Measurements from ENCODE around the gene LDB3.

LDB3 gene

GRCh38 chr10:86653379-86653778, 14.9 kb upstream of the LDB3 start:
- H3K27me3 ChIP-seq (ENCODE audit: insufficient read depth, low read length), result 0 out of 2 replicates have a peak, but pooled peaks cover 3% of the 10 kb centered on the region
- H3K27ac ChIP-seq (ENCODE audit: low read depth, low read length, poor library complexity, severe bottlenecking), result no peak overlapping the region
- H3F3A ChIP-seq (ENCODE audit: insufficient read depth, low read length), result no peaks in the 10 kb centered on the region
- no peak overlapping the region for H2AFZ ChIP-seq (ENCODE audit: low read length)
- no peaks in the 10 kb centered on the region for H3K4me1 ChIP-seq (ENCODE audit: insufficient read depth, low read length, severe bottlenecking)
- no peaks in the 10 kb centered on the region for H3K79me2 ChIP-seq (ENCODE audit: insufficient read depth, low read length)
- no peaks in the 10 kb centered on the region for H3K9me3 ChIP-seq (ENCODE audit: low read length)
- H3K36me3 ChIP-seq (ENCODE audit: insufficient read depth, low read length), result no peaks in the 10 kb centered on the region
- no peaks in the 10 kb centered on the region for H3K9me2 ChIP-seq (ENCODE audit: low read depth, low read length)
- H4K20me1 ChIP-seq (ENCODE audit: insufficient read depth, low read length), result no peaks in the 10 kb centered on the region
- H3K9ac ChIP-seq (ENCODE audit: low read length), result no peak overlapping the region
- H3K4me2 ChIP-seq (ENCODE audit: low read length), result no peak overlapping the region
- no peak overlapping the region for H3K4me3 ChIP-seq (ENCODE audit: low read depth, low read length, poor library complexity, severe bottlenecking)
- TF ChIP-seq CTCF (IDR thresholded peaks at IDR 0.05; ENCODE audit: low read length) (no peak), EZH2 (IDR thresholded peaks at IDR 0.05; ENCODE audit: borderline replicate concordance, low read length) (no peak)

GRCh38 chr10:86653987-86654386, 14.3 kb upstream of the LDB3 start:
- Histone ChIP-seq H3K79me2 (ENCODE audit: insufficient read depth, low read length) (no peaks in the 10 kb centered on the region), H3K9ac (ENCODE audit: low read length) (no peak overlapping the region), H3K4me3 (ENCODE audit: low read depth, low read length, poor library complexity, severe bottlenecking) (no peak overlapping the region), H3K9me2 (ENCODE audit: low read depth, low read length) (no peaks in the 10 kb centered on the region), H2AFZ (ENCODE audit: low read length) (no peak overlapping the region), H3K36me3 (ENCODE audit: insufficient read depth, low read length) (no peaks in the 10 kb centered on the region), H3F3A (ENCODE audit: insufficient read depth, low read length) (no peaks in the 10 kb centered on the region), H3K4me1 (ENCODE audit: insufficient read depth, low read length, severe bottlenecking) (no peaks in the 10 kb centered on the region), H4K20me1 (ENCODE audit: insufficient read depth, low read length) (no peaks in the 10 kb centered on the region), H3K9me3 (ENCODE audit: low read length) (no peaks in the 10 kb centered on the region), H3K27ac (ENCODE audit: low read depth, low read length, poor library complexity, severe bottlenecking) (no peak overlapping the region), H3K4me2 (ENCODE audit: low read length) (no peak overlapping the region), H3K27me3 (ENCODE audit: insufficient read depth, low read length) (0 out of 2 replicates have a peak, but pooled peaks cover 9% of the 10 kb centered on the region)
- no peak for TF ChIP-seq CTCF (IDR thresholded peaks at IDR 0.05; ENCODE audit: low read length)
- TF ChIP-seq EZH2 (IDR thresholded peaks at IDR 0.05; ENCODE audit: borderline replicate concordance, low read length), result no peak

GRCh38 chr10:86654411-86655172, 13.7 kb upstream of the LDB3 start, which contains the start of gene OPN4:
OPN4 (plus strand) TSS chr10:86654547; CDS start chr10:86654784, 237 bp downstream.
- no peaks in the 10 kb centered on the region for H4K20me1 ChIP-seq (ENCODE audit: insufficient read depth, low read length)
- no peak within 1 kb of the TSS for H2AFZ ChIP-seq (ENCODE audit: low read length)
- H3K9me2 ChIP-seq (ENCODE audit: low read depth, low read length), result no peaks in the 10 kb centered on the region
- no peak within 1 kb of the TSS for H3K9ac ChIP-seq (ENCODE audit: low read length)
- TF ChIP-seq CTCF (IDR thresholded peaks at IDR 0.05; ENCODE audit: low read length), result no peak
- TF ChIP-seq EZH2 (IDR thresholded peaks at IDR 0.05; ENCODE audit: borderline replicate concordance, low read length), result no peak
- H3K4me3 ChIP-seq (ENCODE audit: low read depth, low read length, poor library complexity, severe bottlenecking), result no peak within 1 kb of the TSS
- H3K4me2 ChIP-seq (ENCODE audit: low read length), result no peak within 1 kb of the TSS
- no peak within 1 kb of the TSS for H3K27ac ChIP-seq (ENCODE audit: low read depth, low read length, poor library complexity, severe bottlenecking)
- no peaks in the 10 kb centered on the region for H3K36me3 ChIP-seq (ENCODE audit: insufficient read depth, low read length)
- no peaks in the 10 kb centered on the region for H3F3A ChIP-seq (ENCODE audit: insufficient read depth, low read length)
- H3K4me1 ChIP-seq (ENCODE audit: insufficient read depth, low read length, severe bottlenecking), result no peaks in the 10 kb centered on the region
- H3K27me3 ChIP-seq (ENCODE audit: insufficient read depth, low read length), result 0 out of 2 replicates have a peak, but pooled peaks cover 10% of the 10 kb centered on the region
- H3K9me3 ChIP-seq (ENCODE audit: low read length), result no peaks in the 10 kb centered on the region
- no peaks in the 10 kb centered on the region for H3K79me2 ChIP-seq (ENCODE audit: insufficient read depth, low read length)

Data from OCI-LY1 (cell line).